HG03066 (cell line): Measurements from ENCODE around the gene SLC25A25.

Experiments used
- ATAC-seq: cut with Tn5 transposase; IDR thresholded peaks from one replicate; pipeline ENCODE4 v1.9.1; 2021; ENCODE audit warnings: low read depth; ENCODE audit not compliant: unreplicated experiment

Gene SLC25A25

DNA sequence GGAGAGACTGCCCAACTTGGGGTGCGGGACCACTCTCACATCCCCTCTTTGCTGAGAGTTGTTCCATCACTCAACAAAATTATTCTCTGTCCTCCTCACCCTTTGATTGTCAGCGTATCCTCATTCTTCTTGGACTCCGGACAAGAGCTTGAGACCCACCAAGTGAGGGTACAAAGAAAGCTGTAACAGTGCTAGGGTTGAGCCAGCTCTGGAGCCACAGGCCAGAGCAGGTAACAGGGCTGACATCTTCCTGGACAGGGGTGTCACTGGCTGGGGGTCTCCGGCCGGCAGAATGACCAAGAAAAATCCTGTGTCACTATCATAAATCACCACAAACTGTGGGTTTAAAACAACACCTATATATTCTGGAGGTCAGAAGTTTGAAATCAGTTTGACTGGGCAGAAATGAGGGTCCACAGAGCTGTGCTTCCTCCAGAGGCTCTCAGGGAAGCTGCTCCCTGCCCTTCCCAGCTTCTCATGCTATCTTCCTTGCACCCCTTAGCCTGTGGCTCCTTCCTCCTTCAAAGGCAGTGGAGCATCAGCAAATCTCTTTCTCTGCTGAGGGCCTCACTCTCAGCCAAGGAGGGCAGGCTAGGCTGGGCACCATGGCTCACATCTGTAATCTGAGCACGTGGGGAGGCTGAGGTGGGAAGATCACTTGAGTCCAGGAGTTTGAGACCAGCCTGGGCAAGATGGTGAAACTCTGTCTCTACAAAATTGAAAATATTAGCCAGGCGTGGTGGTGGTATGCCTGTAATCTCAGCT lies 87.9 kb downstream of the SLC25A25 start:
- no peak for ATAC-seq
